ENCODE data around the gene CDKL5.

The CDKL5 gene

DNA sequence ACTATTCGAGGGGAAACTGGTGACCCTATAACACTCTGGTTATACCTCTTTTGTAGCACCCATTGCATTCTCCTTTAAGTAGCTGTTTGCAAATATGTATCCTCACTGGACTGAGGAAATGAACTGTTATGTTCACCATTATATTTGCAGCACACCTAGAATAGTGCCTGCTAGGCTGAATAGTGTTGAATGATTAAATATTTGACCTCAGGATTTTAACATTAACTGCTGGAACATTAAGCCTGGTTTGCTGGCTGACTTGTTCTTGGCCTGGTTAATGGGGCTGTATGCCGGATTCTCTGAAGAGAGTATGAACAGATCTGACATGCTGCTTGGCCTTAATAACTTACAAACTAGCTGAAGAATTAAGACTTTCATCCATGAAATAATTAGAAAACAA, 166.4 kb downstream of the CDKL5 start:
- TF ChIP-seq CTCF (conservative IDR thresholded peaks at IDR 0.05), result no peak
- no peak overlapping the region for H3K27ac ChIP-seq

DNA sequence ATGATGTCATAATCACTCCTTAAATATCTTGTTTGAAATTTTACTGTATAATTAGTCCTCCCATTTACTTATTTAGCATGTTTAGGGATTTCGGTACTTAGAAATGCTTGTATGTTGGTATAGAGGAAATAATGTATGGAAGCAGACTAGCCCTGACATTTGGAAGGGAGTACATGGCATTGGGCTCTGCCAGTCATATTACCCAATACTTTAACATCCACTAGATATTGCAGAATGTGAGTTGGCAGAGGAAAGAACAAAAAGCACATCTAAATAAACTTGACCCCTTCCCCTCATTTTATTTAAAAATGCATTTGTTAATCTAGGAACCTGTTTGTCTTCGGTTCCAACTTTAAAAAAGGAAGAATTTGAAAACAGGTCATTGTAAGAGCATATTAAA, 168.7 kb downstream of the CDKL5 start:
- TF ChIP-seq CTCF (conservative IDR thresholded peaks at IDR 0.05), result no peak
- no peak overlapping the region for H3K27ac ChIP-seq

DNA sequence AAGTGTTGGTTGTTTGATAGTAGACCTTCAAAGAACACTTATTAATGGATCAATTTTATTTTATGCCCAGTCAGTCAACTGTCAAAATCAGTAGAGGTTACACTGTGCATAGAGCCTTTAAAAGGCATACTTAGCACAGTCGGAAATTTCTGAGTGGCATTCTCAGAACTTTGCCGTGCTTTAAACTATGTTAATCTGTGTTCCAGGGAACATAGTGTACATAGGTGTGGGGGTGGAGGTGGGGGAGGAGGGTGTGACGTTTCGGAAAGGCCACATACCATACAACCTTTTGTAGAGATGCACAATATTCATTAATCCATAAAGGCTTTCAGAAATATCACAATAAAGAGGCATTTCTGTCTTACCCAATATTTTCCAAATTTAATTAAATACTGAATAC, 170.7 kb downstream of the CDKL5 start:
- no peak for TF ChIP-seq CTCF (conservative IDR thresholded peaks at IDR 0.05)
- H3K27ac ChIP-seq, result no peak overlapping the region

- no peak overlapping the region for H3K27ac ChIP-seq
- TF ChIP-seq CTCF (conservative IDR thresholded peaks at IDR 0.05), result no peak
Measured at GRCh38 chrX:18598413-18598812, 173.0 kb downstream of the CDKL5 start.

DNA sequence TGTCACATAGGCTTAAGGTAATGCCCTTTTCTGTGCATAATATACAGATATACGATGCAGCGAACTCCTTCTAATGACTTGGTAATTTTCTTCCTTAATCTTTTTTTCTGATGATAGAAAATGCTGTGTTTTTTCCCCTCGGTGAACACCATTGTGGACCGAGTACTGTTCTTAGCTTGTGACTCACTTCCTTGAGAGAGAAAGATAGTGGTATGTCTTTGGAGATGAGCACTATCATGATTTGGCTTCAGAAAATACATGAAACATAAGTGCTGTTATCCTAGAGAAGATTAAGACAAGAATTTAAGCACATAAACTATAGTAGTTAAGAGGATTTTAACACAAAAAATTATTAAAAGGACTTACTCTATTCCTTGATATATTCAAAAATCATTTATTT, 182.6 kb downstream of the CDKL5 start:
- no peak for TF ChIP-seq CTCF (conservative IDR thresholded peaks at IDR 0.05)
- H3K27ac ChIP-seq, result no peak overlapping the region

DNA sequence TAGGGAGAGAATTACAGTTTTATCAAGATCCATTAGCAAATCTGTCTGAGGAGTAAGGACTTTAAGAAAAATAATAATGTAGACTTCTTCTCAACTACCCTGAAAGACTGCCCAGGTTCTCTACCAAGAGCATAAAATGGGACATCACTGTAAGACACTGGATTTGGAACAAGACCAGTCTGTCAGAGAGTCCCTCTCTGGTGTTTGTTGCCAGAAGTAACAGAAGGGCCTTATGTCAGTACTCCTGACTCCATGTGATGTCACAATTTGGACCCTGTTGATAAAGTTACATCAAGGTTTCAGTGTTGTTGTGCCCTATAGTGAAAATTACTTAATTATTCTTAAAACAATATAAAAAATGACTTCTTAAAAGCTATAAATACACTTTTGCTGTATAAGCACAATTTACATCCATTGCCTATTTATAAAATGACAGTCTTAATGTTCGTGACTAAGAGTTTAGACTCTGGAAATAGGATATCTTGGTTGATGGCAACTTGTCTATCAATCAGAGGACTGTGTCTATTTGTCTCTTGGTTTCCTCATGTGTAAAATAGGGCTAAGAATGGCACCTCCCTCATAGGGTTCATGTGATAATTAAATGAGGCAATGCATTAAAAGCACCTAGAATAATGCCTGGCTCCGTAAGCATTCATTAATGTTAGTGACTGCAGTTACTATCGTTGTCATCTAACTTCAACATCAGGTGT, 188.7 kb downstream of the CDKL5 start:
- H3K27ac ChIP-seq, result no peak overlapping the region
- no peak for TF ChIP-seq CTCF (conservative IDR thresholded peaks at IDR 0.05)

GRCh38 chrX:18616688-18617406, 191.4 kb downstream of the CDKL5 start:
- no peak overlapping the region for H3K27ac ChIP-seq
- no peak for TF ChIP-seq CTCF (conservative IDR thresholded peaks at IDR 0.05)

Measured in VCaP (cell line).